Measurements from ENCODE around the gene SLC13A4. TPM values are rescaled to one million over a fixed set of nuclear protein-coding genes. Genes with fewer than 3 reads are reported as not detected.

Gene SLC13A4
- total and polyA plus RNA-seq, 2 of the 4 experiments (the other 2 are of a cell fraction): 0.10 TPM; not detected in 1

DNA sequence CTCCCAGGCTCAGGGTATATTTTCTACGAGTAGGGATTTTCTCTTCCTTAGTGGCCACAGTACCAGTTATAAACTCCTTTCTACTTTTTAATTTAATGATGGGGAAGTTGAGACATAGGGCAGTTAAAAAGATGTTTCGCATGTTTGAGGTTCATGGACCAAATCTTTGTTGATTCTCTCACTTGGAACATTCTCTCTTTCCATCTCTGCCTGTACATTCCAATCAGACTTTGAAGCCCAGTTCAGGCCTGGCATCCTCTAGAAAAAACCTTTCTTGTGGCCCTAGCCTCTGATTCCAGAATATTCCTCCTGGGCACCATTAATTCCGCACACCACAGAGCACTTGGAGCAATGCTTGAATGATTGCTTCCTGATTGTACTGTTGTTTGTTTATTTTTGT, 18.5 kb downstream of the SLC13A4 start:
- Histone ChIP-seq H3K4me3 (ENCODE audit: insufficient read depth, low read depth, low read length) (no peak overlapping the region), H3K79me1 (ENCODE audit: low read depth in 1 of 2, low read length in 2 of 2) (no peaks in the 10 kb centered on the region; a peak in 1 of 4 replicates), H2BK15ac (ENCODE audit: low read depth, low read length) (no peak overlapping the region), H2AK5ac (ENCODE audit: low read depth, low read length) (no peak overlapping the region), H4K91ac (ENCODE audit: insufficient read depth, low read depth, low read length) (no peak overlapping the region), H3K27me3 (ENCODE audit: control insufficient read depth, insufficient read depth, low read length) (no peaks in the 10 kb centered on the region), H3K4me1 (ENCODE audit: control insufficient read depth, insufficient read depth, low read length) (peaks cover 17% of the 10 kb centered on the region), H3K9me3 (ENCODE audit: control insufficient read depth, insufficient read depth, low read length) (no peaks in the 10 kb centered on the region), H2BK5ac (ENCODE audit: low read depth, low read length, poor library complexity, severe bottlenecking) (no peak overlapping the region), H3K9me1 (ENCODE audit: insufficient read depth, low read length) (peaks cover 26% of the 10 kb centered on the region), H2AFZ (replicated peaks; ENCODE audit: low read length, poor library complexity) (no peak overlapping the region), H3K18ac (ENCODE audit: low read depth, low read length) (no peak overlapping the region), H2BK20ac (ENCODE audit: low read depth, low read length) (no peak overlapping the region), H4K5ac (ENCODE audit: low read depth, low read length) (no peak overlapping the region), H4K20me1 (ENCODE audit: insufficient read depth, low read length) (no peaks in the 10 kb centered on the region), H3K23ac (ENCODE audit: low read depth, low read length) (no peak overlapping the region), H2AK9ac (replicated peaks; ENCODE audit: low read depth, low read length, poor library complexity) (no peak overlapping the region), H2BK120ac (ENCODE audit: low read depth, low read length) (no peak overlapping the region), H3K56ac (ENCODE audit: extremely low read depth, insufficient read depth, low read length) (no peak overlapping the region), H3K4me2 (ENCODE audit: low read depth, low read length) (no peak overlapping the region), H3K27ac (ENCODE audit: insufficient read depth, low read length) (no peak overlapping the region), H4K8ac (ENCODE audit: low read depth in 2 of 2, low read length in 2 of 2) (no peak overlapping the region), H3K4ac (ENCODE audit: low read depth, low read length) (no peak overlapping the region), H3K9ac (ENCODE audit: low read depth, low read length) (no peak overlapping the region), H3K14ac (replicated peaks; ENCODE audit: low read depth, low read length) (no peak overlapping the region), H3K36me3 (ENCODE audit: control insufficient read depth, insufficient read depth, low read length) (no peaks in the 10 kb centered on the region)
- ChIA-PET POLR2A (ENCODE audit: unreplicated experiment) (no interaction called here), CTCF (no interaction called here)
- no peak for ATAC-seq (ENCODE audit: low read depth)
- in situ Hi-C loops (cut with MboI; ENCODE audit: low sequenced_read_pairs) (no loop called here), intact Hi-C loops (cut with micrococcal nuclease) (no loop called here), dilution Hi-C loops (cut with HindIII; ENCODE audit: low sequenced_read_pairs, unreplicated experiment) (no loop called here)
- TF ChIP-seq CEBPB (IDR thresholded peaks at IDR 0.05; ENCODE audit: low read depth, low read length) (no peak), RCOR1 (IDR thresholded peaks at IDR 0.05; ENCODE audit: insufficient replicate concordance, low read length) (no peak), MXI1 (IDR thresholded peaks at IDR 0.05; ENCODE audit: borderline replicate concordance, low read depth, low read length) (no peak), RFX5 (IDR thresholded peaks at IDR 0.05; ENCODE audit: low read depth, low read length) (no peak), FOS (IDR thresholded peaks at IDR 0.05; ENCODE audit: low read depth, low read length) (no peak), MAZ (IDR thresholded peaks at IDR 0.05; ENCODE audit: borderline replicate concordance, low read depth, low read length) (no peak), RAD21 (IDR thresholded peaks at IDR 0.05; ENCODE audit: low read length) (no peak), POLR2A (IDR thresholded peaks at IDR 0.05; ENCODE audit: low read depth, low read length) (no peak), MAFK (IDR thresholded peaks at IDR 0.05; ENCODE audit: low read depth, low read length) (no peak), SMC3 (IDR thresholded peaks at IDR 0.05; ENCODE audit: low read depth, low read length) (no peak), NFE2L2 (IDR thresholded peaks at IDR 0.05; ENCODE audit: low read depth, low read length) (no peak), CHD1 (IDR thresholded peaks at IDR 0.05; ENCODE audit: low read depth, low read length) (no peak), CTCF (conservative IDR thresholded peaks at IDR 0.05; ENCODE audit: low read depth, low read length) (no peak), ELK1 (IDR thresholded peaks at IDR 0.05; ENCODE audit: borderline replicate concordance, low read depth, low read length) (no peak), BHLHE40 (IDR thresholded peaks at IDR 0.05; ENCODE audit: low read depth, low read length) (no peak), USF2 (IDR thresholded peaks at IDR 0.05; ENCODE audit: low read depth, low read length) (no peak)
- BruUV-seq (replicated peaks): no TSS peak
- no CpG with 5 or more reads among the region's 3 CpGs for WGBS, 2 experiments (ENCODE audit: extremely low coverage in 2 of 2, insufficient read length in 1 of 2)
- no peak for DNase-seq

Measured in IMR-90 (cell line).